ENCODE measurements around the gene MARK2. TPM values are rescaled to one million over a fixed set of nuclear protein-coding genes. Genes with fewer than 3 reads are reported as not detected.

The MARK2 gene
- total and polyA plus RNA-seq, 10 of the 15 experiments (the other 5 are each of a cell fraction or from before 2014, with no cell fraction given) = 0.19 to 29.5 (median 13.2) TPM

- Histone ChIP-seq H3K4me2 (ENCODE audit: control insufficient read depth, insufficient read depth) (no peak overlapping the region), H3K4me3 (no peak overlapping the region), H3K4me1 (ENCODE audit: control insufficient read depth, insufficient read depth, low read length) (peaks cover 16% of the 10 kb centered on the region), H4K20me1 (ENCODE audit: control insufficient read depth, insufficient read depth) (peaks cover 7% of the 10 kb centered on the region), H2AFZ (ENCODE audit: control insufficient read depth, low read depth, low read length) (no peak overlapping the region), H3K27ac (ENCODE audit: control insufficient read depth, insufficient read depth) (no peak overlapping the region), H3K9me3 (replicated peaks; ENCODE audit: control insufficient read depth, insufficient read depth, low read length) (no peaks in the 10 kb centered on the region), H3K27me3 (replicated peaks in 1 of 2; ENCODE audit: control insufficient read depth in 2 of 2, insufficient read depth in 2 of 2, low read length in 1 of 2) (no peaks in the 10 kb centered on the region), H3K9ac (ENCODE audit: control insufficient read depth, insufficient read depth, low read length) (no peak overlapping the region), H3K79me2 (ENCODE audit: control insufficient read depth, insufficient read depth, low read length) (peaks cover 78% of the 10 kb centered on the region), H3K36me3 (ENCODE audit: control insufficient read depth in 2 of 2, insufficient read depth in 2 of 2, low read length in 1 of 2) (peaks cover 0 to 13% of the 10 kb centered on the region in 2 experiments; a peak in 3 of 4 replicates)
- WGBS (ENCODE audit: insufficient coverage, insufficient replicate concordance, low lambda C conversion rate, missing lambda C conversion rate) = 90% methylated on average over 7 of the region's 7 CpGs
- SMC1A ChIA-PET (ENCODE audit: uncharacterized antibody, unreplicated experiment) = interaction anchor here (0.9 to 18.4 kb wide), 2 partner anchors 9 to 102 kb away, joined by 4 to 234 read pairs; no protein-coding TSS in a partner anchor
- TF ChIP-seq DPF2 (IDR thresholded peaks at IDR 0.05) (no peak), ESRRA (IDR thresholded peaks at IDR 0.05; ENCODE audit: low read length) (no peak), RELA (IDR thresholded peaks at IDR 0.05; ENCODE audit: borderline replicate concordance, partially characterized antibody) (no peak), TCF3 (IDR thresholded peaks at IDR 0.05; ENCODE audit: borderline replicate concordance, insufficient read depth, low read depth, low read length) (no peak), NR2C1 (IDR thresholded peaks at IDR 0.05) (no peak)
- TF ChIP-seq, protein P1, sequence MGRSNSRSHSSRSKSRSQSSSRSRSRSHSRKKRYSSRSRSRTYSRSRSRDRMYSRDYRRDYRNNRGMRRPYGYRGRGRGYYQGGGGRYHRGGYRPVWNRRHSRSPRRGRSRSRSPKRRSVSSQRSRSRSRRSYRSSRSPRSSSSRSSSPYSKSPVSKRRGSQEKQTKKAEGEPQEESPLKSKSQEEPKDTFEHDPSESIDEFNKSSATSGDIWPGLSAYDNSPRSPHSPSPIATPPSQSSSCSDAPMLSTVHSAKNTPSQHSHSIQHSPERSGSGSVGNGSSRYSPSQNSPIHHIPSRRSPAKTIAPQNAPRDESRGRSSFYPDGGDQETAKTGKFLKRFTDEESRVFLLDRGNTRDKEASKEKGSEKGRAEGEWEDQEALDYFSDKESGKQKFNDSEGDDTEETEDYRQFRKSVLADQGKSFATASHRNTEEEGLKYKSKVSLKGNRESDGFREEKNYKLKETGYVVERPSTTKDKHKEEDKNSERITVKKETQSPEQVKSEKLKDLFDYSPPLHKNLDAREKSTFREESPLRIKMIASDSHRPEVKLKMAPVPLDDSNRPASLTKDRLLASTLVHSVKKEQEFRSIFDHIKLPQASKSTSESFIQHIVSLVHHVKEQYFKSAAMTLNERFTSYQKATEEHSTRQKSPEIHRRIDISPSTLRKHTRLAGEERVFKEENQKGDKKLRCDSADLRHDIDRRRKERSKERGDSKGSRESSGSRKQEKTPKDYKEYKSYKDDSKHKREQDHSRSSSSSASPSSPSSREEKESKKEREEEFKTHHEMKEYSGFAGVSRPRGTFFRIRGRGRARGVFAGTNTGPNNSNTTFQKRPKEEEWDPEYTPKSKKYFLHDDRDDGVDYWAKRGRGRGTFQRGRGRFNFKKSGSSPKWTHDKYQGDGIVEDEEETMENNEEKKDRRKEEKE (IDR thresholded peaks at IDR 0.05) = no peak
- TF ChIP-seq, protein P2, sequence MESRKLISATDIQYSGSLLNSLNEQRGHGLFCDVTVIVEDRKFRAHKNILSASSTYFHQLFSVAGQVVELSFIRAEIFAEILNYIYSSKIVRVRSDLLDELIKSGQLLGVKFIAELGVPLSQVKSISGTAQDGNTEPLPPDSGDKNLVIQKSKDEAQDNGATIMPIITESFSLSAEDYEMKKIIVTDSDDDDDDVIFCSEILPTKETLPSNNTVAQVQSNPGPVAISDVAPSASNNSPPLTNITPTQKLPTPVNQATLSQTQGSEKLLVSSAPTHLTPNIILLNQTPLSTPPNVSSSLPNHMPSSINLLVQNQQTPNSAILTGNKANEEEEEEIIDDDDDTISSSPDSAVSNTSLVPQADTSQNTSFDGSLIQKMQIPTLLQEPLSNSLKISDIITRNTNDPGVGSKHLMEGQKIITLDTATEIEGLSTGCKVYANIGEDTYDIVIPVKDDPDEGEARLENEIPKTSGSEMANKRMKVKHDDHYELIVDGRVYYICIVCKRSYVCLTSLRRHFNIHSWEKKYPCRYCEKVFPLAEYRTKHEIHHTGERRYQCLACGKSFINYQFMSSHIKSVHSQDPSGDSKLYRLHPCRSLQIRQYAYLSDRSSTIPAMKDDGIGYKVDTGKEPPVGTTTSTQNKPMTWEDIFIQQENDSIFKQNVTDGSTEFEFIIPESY (IDR thresholded peaks at IDR 0.05) = no peak
- no TSS peak for BruUV-seq (replicated peaks)
- DNase-seq (ENCODE audit: low read depth, low spot score) (no peak), ATAC-seq (no peak), FAIRE-seq (no peak)
- POLR2A ChIA-PET = no interaction called here
- intact Hi-C loops (cut with micrococcal nuclease; ENCODE audit: unreplicated experiment) (no loop called here), in situ Hi-C loops (cut with MboI) (no loop called here)
- CTCF ChIA-PET = interaction anchor here (0.8 to 4.3 kb wide), 2 partner anchors 28 to 100 kb away, joined by 3 to 14 read pairs; no protein-coding TSS in a partner anchor
- RAD21 ChIA-PET (ENCODE audit: unreplicated experiment) = interaction anchor here (0.7 kb wide), 1 partner anchor 78 kb away, joined by 3 read pairs; the partner anchor contains the start of gene ZFTA
These were observed 7.0 kb downstream of the MARK2 start for GRCh38 chr11:63845911-63846310.

All from GM12878 (cell line).